ENCODE data around the gene CYTH2.
"Not testable (repeated sequence)": the region's sequence is repeated elsewhere in the genome, so short reads cannot be mapped to it uniquely, and the experiment has no call there.

The CYTH2 gene

GRCh38 chr19:48476176-48476575, 7.0 kb downstream of the CYTH2 start:
- in situ Hi-C loops (cut with MboI; ENCODE audit: low sequenced_read_pairs): no loop called here

- in situ Hi-C loops (cut with MboI; ENCODE audit: low sequenced_read_pairs): no loop called here
Observed at GRCh38 chr19:48477067-48477685, 8.0 kb downstream of the CYTH2 start.

GRCh38 chr19:48477698-48478338, 8.6 kb downstream of the CYTH2 start:
- in situ Hi-C loops (cut with MboI; ENCODE audit: low sequenced_read_pairs): no loop called here

- in situ Hi-C loops (cut with MboI; ENCODE audit: low sequenced_read_pairs): no loop called here
Observed at GRCh38 chr19:48478339-48479256, 9.4 kb downstream of the CYTH2 start.

GRCh38 chr19:48479686-48480085, 10.5 kb downstream of the CYTH2 start:
- in situ Hi-C loops (cut with MboI; ENCODE audit: low sequenced_read_pairs): no loop called here

GRCh38 chr19:48480183-48480557, 11.0 kb downstream of the CYTH2 start:
- in situ Hi-C loops (cut with MboI; ENCODE audit: low sequenced_read_pairs): no loop called here

GRCh38 chr19:48480558-48481500, 11.7 kb downstream of the CYTH2 start:
- in situ Hi-C loops (cut with MboI; ENCODE audit: low sequenced_read_pairs): no loop called here

GRCh38 chr19:48481846-48482639, 12.9 kb downstream of the CYTH2 start:
- in situ Hi-C loops (cut with MboI; ENCODE audit: low sequenced_read_pairs): no loop called here

- in situ Hi-C loops (cut with MboI; ENCODE audit: low sequenced_read_pairs): no loop called here
Observed at GRCh38 chr19:48483301-48483700, 14.1 kb downstream of the CYTH2 start.

- in situ Hi-C loops (cut with MboI; ENCODE audit: low sequenced_read_pairs): no loop called here
Observed at GRCh38 chr19:48484247-48484893, 15.2 kb downstream of the CYTH2 start.

GRCh38 chr19:48484931-48485612, 15.9 kb downstream of the CYTH2 start:
- in situ Hi-C loops (cut with MboI; ENCODE audit: low sequenced_read_pairs): no loop called here

GRCh38 chr19:48486706-48487105, 17.5 kb downstream of the CYTH2 start:
- in situ Hi-C loops (cut with MboI; ENCODE audit: low sequenced_read_pairs): not testable (repeated sequence)

- in situ Hi-C loops (cut with MboI; ENCODE audit: low sequenced_read_pairs): no loop called here
Observed at GRCh38 chr19:48487544-48487943, 18.4 kb downstream of the CYTH2 start.

- in situ Hi-C loops (cut with MboI; ENCODE audit: low sequenced_read_pairs): no loop called here
Observed at GRCh38 chr19:48487948-48488347, 18.8 kb downstream of the CYTH2 start.

GRCh38 chr19:48488478-48488877, 19.3 kb downstream of the CYTH2 start:
- in situ Hi-C loops (cut with MboI; ENCODE audit: low sequenced_read_pairs): not testable (repeated sequence)

GRCh38 chr19:48489608-48490216, 20.5 kb downstream of the CYTH2 start:
- in situ Hi-C loops (cut with MboI; ENCODE audit: low sequenced_read_pairs): no loop called here

GRCh38 chr19:48490981-48491792, 22.0 kb downstream of the CYTH2 start:
- in situ Hi-C loops (cut with MboI; ENCODE audit: low sequenced_read_pairs): no loop called here

- in situ Hi-C loops (cut with MboI; ENCODE audit: low sequenced_read_pairs): no loop called here
Observed at GRCh38 chr19:48491793-48492123, 22.6 kb downstream of the CYTH2 start.
